Endothelial cell of umbilical vein (primary cell): ENCODE measurements around the gene GRID1.

Source experiments
- EZH2 ChIP-seq: IDR thresholded peaks from 2 replicates; pipeline ENCODE4 v1.6.1; 2012; ENCODE audit warnings: borderline replicate concordance, low read depth, mild to moderate bottlenecking, moderate library complexity, low read length, inconsistent platforms; ENCODE audit not compliant: severe bottlenecking
- FOS ChIP-seq: IDR thresholded peaks from 2 replicates; pipeline ENCODE4 v1.6.1; 2011; ENCODE audit warnings: mild to moderate bottlenecking, low read length, moderate library complexity, borderline replicate concordance; ENCODE audit not compliant: insufficient read depth
- GATA2 ChIP-seq: IDR thresholded peaks from 2 replicates; pipeline ENCODE4 v1.7.0; 2011; ENCODE audit warnings: low read depth, mild to moderate bottlenecking, moderate library complexity, mixed read lengths, low read length; ENCODE audit not compliant: insufficient read length, insufficient read depth
- JUN ChIP-seq: IDR thresholded peaks from 2 replicates; pipeline ENCODE4 v1.6.1; 2011; ENCODE audit warnings: borderline replicate concordance, low read depth; ENCODE audit not compliant: insufficient read length, insufficient read depth
- MAX ChIP-seq: IDR thresholded peaks from 2 replicates; pipeline ENCODE4 v1.6.1; 2011; ENCODE audit not compliant: insufficient read depth, insufficient read length
- MYC ChIP-seq: IDR thresholded peaks from one replicate; pipeline ENCODE4 v1.6.1; 2011; ENCODE audit warnings: mild to moderate bottlenecking, low read depth, low read length
- POLR2A ChIP-seq: IDR thresholded peaks from 2 replicates; pipeline ENCODE4 v1.6.1; 2012; ENCODE audit warnings: low read depth, mild to moderate bottlenecking, control low read depth, low read length
- POLR2AphosphoS5 ChIP-seq: IDR thresholded peaks from 2 replicates; pipeline ENCODE4 v1.6.1; 2012; ENCODE audit warnings: low read depth, mild to moderate bottlenecking, control low read depth, low read length, moderate library complexity; ENCODE audit not compliant: insufficient read depth
- TF ChIP-seq, protein P1 (sequence below), 2 donors: IDR thresholded peaks; 1 replicate in 1 of 2; 2 replicates in 1 of 2; pipeline ENCODE4 v1.5.1; 2011; ENCODE audit warnings: low read length in 2 of 2, mild to moderate bottlenecking in 2 of 2, moderate library complexity in 2 of 2, control low read depth in 1 of 2, inconsistent platforms in 1 of 2, low read depth in 1 of 2; ENCODE audit not compliant: insufficient read depth in 1 of 2; ENCODE audit errors: extremely low read depth in 1 of 2

GRCh38 chr10:86065711-86066251, 300.8 kb downstream of the GRID1 start:
- TF ChIP-seq EZH2 (no peak), POLR2AphosphoS5 (no peak), MYC (no peak), POLR2A (no peak), GATA2 (no peak), MAX (no peak), JUN (no peak), FOS (no peak)
- TF ChIP-seq, protein P1, sequence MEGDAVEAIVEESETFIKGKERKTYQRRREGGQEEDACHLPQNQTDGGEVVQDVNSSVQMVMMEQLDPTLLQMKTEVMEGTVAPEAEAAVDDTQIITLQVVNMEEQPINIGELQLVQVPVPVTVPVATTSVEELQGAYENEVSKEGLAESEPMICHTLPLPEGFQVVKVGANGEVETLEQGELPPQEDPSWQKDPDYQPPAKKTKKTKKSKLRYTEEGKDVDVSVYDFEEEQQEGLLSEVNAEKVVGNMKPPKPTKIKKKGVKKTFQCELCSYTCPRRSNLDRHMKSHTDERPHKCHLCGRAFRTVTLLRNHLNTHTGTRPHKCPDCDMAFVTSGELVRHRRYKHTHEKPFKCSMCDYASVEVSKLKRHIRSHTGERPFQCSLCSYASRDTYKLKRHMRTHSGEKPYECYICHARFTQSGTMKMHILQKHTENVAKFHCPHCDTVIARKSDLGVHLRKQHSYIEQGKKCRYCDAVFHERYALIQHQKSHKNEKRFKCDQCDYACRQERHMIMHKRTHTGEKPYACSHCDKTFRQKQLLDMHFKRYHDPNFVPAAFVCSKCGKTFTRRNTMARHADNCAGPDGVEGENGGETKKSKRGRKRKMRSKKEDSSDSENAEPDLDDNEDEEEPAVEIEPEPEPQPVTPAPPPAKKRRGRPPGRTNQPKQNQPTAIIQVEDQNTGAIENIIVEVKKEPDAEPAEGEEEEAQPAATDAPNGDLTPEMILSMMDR (IDR thresholded peaks at IDR 0.05; ENCODE audit: extremely low read depth in 1 of 2, insufficient read depth in 1 of 2, low read depth in 1 of 2, low read length in 2 of 2): no peak
